GM12878 (cell line): ENCODE data around the gene ELF2. TPM values are rescaled to one million over a fixed set of nuclear protein-coding genes. Genes with fewer than 3 reads are reported as not detected.

Source experiments
- ATAC-seq: fragments of 200-7000 bp; cut with Tn5 transposase; 3 replicates; pipeline ENCODE4 v1.9.1; 2020; ENCODE audit warnings: mild to moderate bottlenecking, moderate library complexity
- BruUV-seq: library from RNA; stranded (reverse); fragments of 400-500 nt; replicated peaks from 2 replicates; lab custom pipeline; 2021; lab: Mats Ljungman, UMichigan
- CTCF ChIA-PET: fragments of 300-600 bp; sonication (Branson Sonifier 250); formaldehyde crosslinking; extraction: SDS; loops from one replicate; lab custom pipeline; 2021; ENCODE audit warnings: inconsistent platforms; lab: Yijun Ruan, JAX
- POLR2A ChIA-PET: fragments of 350-600 bp; formaldehyde crosslinking; extraction: SDS; loops from one replicate; lab custom pipeline; 2021; ENCODE audit warnings: inconsistent platforms; lab: Charles Lee
- RAD21 ChIA-PET: fragments of 300-600 bp; sonication (Branson Sonifier 250); formaldehyde crosslinking; loops from one replicate; lab custom pipeline; 2023; ENCODE audit warnings: antibody characterized with exemption; ENCODE audit not compliant: unreplicated experiment; lab: Charles Lee
- SMC1A ChIA-PET: fragments of 300-600 bp; sonication (Branson Sonifier 250); formaldehyde crosslinking; loops from one replicate; lab custom pipeline; 2023; ENCODE audit not compliant: unreplicated experiment, uncharacterized antibody; lab: Charles Lee
- DNase-seq: peaks from one replicate; pipeline ENCODE4 v3.0.0-alpha.2; 2011; ENCODE audit warnings: low read depth, low spot score
- FAIRE-seq: peaks from 3 replicates; lab custom pipeline; 2011; peaks lifted over from hg19 to GRCh38; lab: Jason Lieb, UNC
- H2AFZ ChIP-seq: 2 replicates; pipeline ENCODE4 v1.6.0; 2011; ENCODE audit warnings: low read depth, low read length, control low read depth; ENCODE audit not compliant: control insufficient read depth
- H3K27ac ChIP-seq: 2 replicates; pipeline ENCODE4 v1.5.1; 2011; ENCODE audit warnings: control low read depth; ENCODE audit not compliant: control insufficient read depth, insufficient read depth
- H3K27me3 ChIP-seq, 2 experiments: replicated peaks in 1 of 2; 2 replicates each; pipeline versions ENCODE4 v1.6.0 to v1.6.1; 2011; ENCODE audit warnings: low read length in 1 of 2; ENCODE audit not compliant: control insufficient read depth in 2 of 2, insufficient read depth in 2 of 2
- H3K36me3 ChIP-seq, 2 experiments: 2 replicates each; pipeline ENCODE4 v1.5.1; 2011; ENCODE audit warnings: low read length in 1 of 2; ENCODE audit not compliant: control insufficient read depth in 2 of 2, insufficient read depth in 2 of 2
- H3K4me1 ChIP-seq: 2 replicates; pipeline ENCODE4 v1.6.1; 2011; ENCODE audit warnings: mild to moderate bottlenecking, low read length, moderate library complexity, mixed read lengths; ENCODE audit not compliant: control insufficient read depth, insufficient read depth
- H3K4me2 ChIP-seq: 2 replicates; pipeline ENCODE4 v1.6.0; 2011; ENCODE audit warnings: control low read depth; ENCODE audit not compliant: control insufficient read depth, insufficient read depth
- H3K4me3 ChIP-seq: fragments of 200-600 bp; sonication (generic); 2 replicates; pipeline ENCODE4 v1.5.1; 2016
- H3K79me2 ChIP-seq: 2 replicates; pipeline ENCODE4 v1.6.0; 2011; ENCODE audit warnings: low read length; ENCODE audit not compliant: control insufficient read depth, insufficient read depth
- H3K9ac ChIP-seq: 2 replicates; pipeline ENCODE4 v1.8.0; 2011; ENCODE audit warnings: low read length, control low read depth, mixed read lengths; ENCODE audit not compliant: control insufficient read depth, insufficient read depth
- H3K9me3 ChIP-seq: replicated peaks from 3 replicates; pipeline ENCODE4 v1.5.1; 2011; ENCODE audit warnings: mild to moderate bottlenecking, low read length; ENCODE audit not compliant: control insufficient read depth, insufficient read depth
- H4K20me1 ChIP-seq: 2 replicates; pipeline ENCODE4 v1.6.0; 2011; ENCODE audit not compliant: control insufficient read depth, insufficient read depth
- BRCA1 ChIP-seq: IDR thresholded peaks from 2 replicates; pipeline ENCODE4 v1.6.1; 2011; ENCODE audit warnings: low read depth, low read length, improper control_type of control experiment
- HDAC6 ChIP-seq: fragments of 200-600 bp; sonication (generic); IDR thresholded peaks from one replicate; pipeline ENCODE4 v1.8.0; 2017; ENCODE audit warnings: antibody characterized with exemption; ENCODE audit not compliant: unreplicated experiment
- IKZF1 ChIP-seq: fragments of 450-650 bp; conservative IDR thresholded peaks from 2 replicates; pipeline ENCODE4 v1.6.1; 2017; ENCODE audit warnings: antibody characterized with exemption, mild to moderate bottlenecking
- JUNB ChIP-seq: IDR thresholded peaks from 2 replicates; pipeline ENCODE4 v1.6.1; 2016; ENCODE audit warnings: antibody characterized with exemption, mild to moderate bottlenecking
- MLLT1 ChIP-seq: fragments of 450-650 bp; IDR thresholded peaks from 2 replicates; pipeline ENCODE4 v1.6.1; 2016; ENCODE audit warnings: mild to moderate bottlenecking
- SMARCA5 ChIP-seq: fragments of 450-650 bp; IDR thresholded peaks from 2 replicates; pipeline ENCODE4 v1.6.1; 2017; ENCODE audit warnings: mild to moderate bottlenecking
- ZNF207 ChIP-seq: fragments of 450-650 bp; IDR thresholded peaks from 2 replicates; pipeline ENCODE4 v1.6.1; 2014; ENCODE audit warnings: antibody characterized with exemption, mild to moderate bottlenecking, borderline replicate concordance
- WGBS: methylation state at CpG from one replicate; pipeline ENCODE4 v1.1.6; 2016; ENCODE audit warnings: low lambda C conversion rate; ENCODE audit not compliant: insufficient replicate concordance, insufficient coverage; ENCODE audit errors: missing lambda C conversion rate; 5-methylcytosine and 5-hydroxymethylcytosine counted together
- in situ Hi-C: fragments of 300-500 bp; cut with MboI; formaldehyde crosslinking; loops from 9 replicates; pipeline ENCODE4 v1.14.3; 2018; ENCODE audit warnings: mixed read lengths
- intact Hi-C: fragments of 100-400 bp; cut with micrococcal nuclease; formaldehyde crosslinking; loops from one replicate; pipeline ENCODE4 v1.14.2; 2022; ENCODE audit not compliant: unreplicated experiment
- polyA plus RNA-seq, 11 experiments: library from polyadenylated mRNA; depleted of rRNA in 4 of 11; unstranded in 6 of 11; stranded (reverse) in 5 of 11; fragments of >200 nt; fragmentation: Nextera tagmentation in 4 of 11; fragmentation: Illumina TruSeq in 1 of 11; extraction: Ambion mirVana in 4 of 11; extraction: Trizol in 1 of 11; gene quantifications; 1 replicate in 1 of 11; 2 replicates in 10 of 11; pipeline versions ENCODE4 v1.2.1 to v1.2.3, GENCODE V29; 2011 to 2016; ENCODE audit warnings: inconsistent platforms in 2 of 11, missing spikeins in 2 of 11, low read depth in 1 of 11
- total RNA-seq, 4 experiments: library from RNA; depleted of rRNA in 3 of 4; stranded (reverse); fragments of >200 nt in 3 of 4; fragmentation: Illumina TruSeq in 1 of 4; extraction: Trizol in 1 of 4; gene quantifications; 2 replicates each; pipeline versions ENCODE4 v1.2.1 to v1.2.3, GENCODE V29; 2013 to 2021
- TF ChIP-seq, protein P1 (sequence below): fragments of 450-650 bp; IDR thresholded peaks from 2 replicates; pipeline ENCODE4 v1.6.1; 2017; ENCODE audit warnings: antibody characterized with exemption, mild to moderate bottlenecking, moderate library complexity

Gene ELF2
- total and polyA plus RNA-seq, 10 of the 15 experiments (the other 5 are each of a cell fraction or from before 2014, with no cell fraction given) = 10.5 to 30.1 (median 20.5) TPM

- Histone ChIP-seq H3K4me2 (no peak overlapping the region), H3K36me3 (peaks cover 3 to 37% of the 10 kb centered on the region in 2 experiments), H3K27ac (no peak overlapping the region), H3K79me2 (no peaks in the 10 kb centered on the region), H3K27me3 (no peaks in the 10 kb centered on the region), H3K4me3 (no peak overlapping the region), H3K9ac (no peak overlapping the region), H2AFZ (no peak overlapping the region), H4K20me1 (no peaks in the 10 kb centered on the region), H3K4me1 (no peaks in the 10 kb centered on the region), H3K9me3 (no peaks in the 10 kb centered on the region)
- WGBS = 97% methylated on average over 1 of the region's 1 CpG
- ChIA-PET RAD21 (interaction anchor here (3.3 kb wide), 1 partner anchor 24 kb away, joined by 12 read pairs; no protein-coding TSS in a partner anchor), POLR2A (interaction anchor here (0.7 kb wide), 1 partner anchor 12 kb away, joined by 3 read pairs; no protein-coding TSS in a partner anchor), CTCF (interaction anchor here (0.7 to 5.4 kb wide), 3 partner anchors 12 to 25 kb away, joined by 3 to 38 read pairs (median 4); no protein-coding TSS in a partner anchor), SMC1A (interaction anchor here (1.5 kb wide), 2 partner anchors 24 to 26 kb away, joined by 4 read pairs; no protein-coding TSS in a partner anchor)
- FAIRE-seq (no peak), ATAC-seq (no peak), DNase-seq (no peak)
- no peak for TF ChIP-seq JUNB
- TF ChIP-seq IKZF1 = no peak
- TF ChIP-seq, protein P1, sequence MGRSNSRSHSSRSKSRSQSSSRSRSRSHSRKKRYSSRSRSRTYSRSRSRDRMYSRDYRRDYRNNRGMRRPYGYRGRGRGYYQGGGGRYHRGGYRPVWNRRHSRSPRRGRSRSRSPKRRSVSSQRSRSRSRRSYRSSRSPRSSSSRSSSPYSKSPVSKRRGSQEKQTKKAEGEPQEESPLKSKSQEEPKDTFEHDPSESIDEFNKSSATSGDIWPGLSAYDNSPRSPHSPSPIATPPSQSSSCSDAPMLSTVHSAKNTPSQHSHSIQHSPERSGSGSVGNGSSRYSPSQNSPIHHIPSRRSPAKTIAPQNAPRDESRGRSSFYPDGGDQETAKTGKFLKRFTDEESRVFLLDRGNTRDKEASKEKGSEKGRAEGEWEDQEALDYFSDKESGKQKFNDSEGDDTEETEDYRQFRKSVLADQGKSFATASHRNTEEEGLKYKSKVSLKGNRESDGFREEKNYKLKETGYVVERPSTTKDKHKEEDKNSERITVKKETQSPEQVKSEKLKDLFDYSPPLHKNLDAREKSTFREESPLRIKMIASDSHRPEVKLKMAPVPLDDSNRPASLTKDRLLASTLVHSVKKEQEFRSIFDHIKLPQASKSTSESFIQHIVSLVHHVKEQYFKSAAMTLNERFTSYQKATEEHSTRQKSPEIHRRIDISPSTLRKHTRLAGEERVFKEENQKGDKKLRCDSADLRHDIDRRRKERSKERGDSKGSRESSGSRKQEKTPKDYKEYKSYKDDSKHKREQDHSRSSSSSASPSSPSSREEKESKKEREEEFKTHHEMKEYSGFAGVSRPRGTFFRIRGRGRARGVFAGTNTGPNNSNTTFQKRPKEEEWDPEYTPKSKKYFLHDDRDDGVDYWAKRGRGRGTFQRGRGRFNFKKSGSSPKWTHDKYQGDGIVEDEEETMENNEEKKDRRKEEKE = no peak
- TF ChIP-seq SMARCA5 = no peak
- TF ChIP-seq HDAC6 = no peak
- TF ChIP-seq MLLT1 = no peak
- TF ChIP-seq BRCA1 = no peak
- TF ChIP-seq ZNF207 = no peak
- intact Hi-C loops (no loop called here), in situ Hi-C loops (no loop called here)
- no TSS peak for BruUV-seq
These were observed 122.1 kb downstream of the ELF2 start for GRCh38 chr4:139054791-139055505.
